SU-DHL-6 (cell line): ENCODE data around the gene FZD7.

ENCODE experiments used
- EZH2phosphoT487 ChIP-seq: fragments of 200-600 bp; sonication (generic), shearing (Covaris generic); conservative IDR thresholded peaks from 2 replicates; pipeline ENCODE4 v1.6.1; 2018; ENCODE audit warnings: mild to moderate bottlenecking, antibody characterized with exemption, low read length, moderate library complexity, mixed read lengths
- TF ChIP-seq, protein P1 (sequence below): fragments of 200-600 bp; sonication (generic); IDR thresholded peaks from one replicate; pipeline ENCODE4 v1.5.1; 2017; ENCODE audit warnings: antibody characterized with exemption, mild to moderate bottlenecking, low read length, moderate library complexity; ENCODE audit not compliant: insufficient read depth, poor library complexity, severe bottlenecking

- TF ChIP-seq, protein P1, sequence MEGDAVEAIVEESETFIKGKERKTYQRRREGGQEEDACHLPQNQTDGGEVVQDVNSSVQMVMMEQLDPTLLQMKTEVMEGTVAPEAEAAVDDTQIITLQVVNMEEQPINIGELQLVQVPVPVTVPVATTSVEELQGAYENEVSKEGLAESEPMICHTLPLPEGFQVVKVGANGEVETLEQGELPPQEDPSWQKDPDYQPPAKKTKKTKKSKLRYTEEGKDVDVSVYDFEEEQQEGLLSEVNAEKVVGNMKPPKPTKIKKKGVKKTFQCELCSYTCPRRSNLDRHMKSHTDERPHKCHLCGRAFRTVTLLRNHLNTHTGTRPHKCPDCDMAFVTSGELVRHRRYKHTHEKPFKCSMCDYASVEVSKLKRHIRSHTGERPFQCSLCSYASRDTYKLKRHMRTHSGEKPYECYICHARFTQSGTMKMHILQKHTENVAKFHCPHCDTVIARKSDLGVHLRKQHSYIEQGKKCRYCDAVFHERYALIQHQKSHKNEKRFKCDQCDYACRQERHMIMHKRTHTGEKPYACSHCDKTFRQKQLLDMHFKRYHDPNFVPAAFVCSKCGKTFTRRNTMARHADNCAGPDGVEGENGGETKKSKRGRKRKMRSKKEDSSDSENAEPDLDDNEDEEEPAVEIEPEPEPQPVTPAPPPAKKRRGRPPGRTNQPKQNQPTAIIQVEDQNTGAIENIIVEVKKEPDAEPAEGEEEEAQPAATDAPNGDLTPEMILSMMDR: no peak
- TF ChIP-seq EZH2phosphoT487: no peak
Measured at GRCh38 chr2:201984333-201984732, 49.3 kb upstream of the FZD7 start.
